HG03521 (cell line): Measurements from ENCODE around the gene TPGS2.

Source experiments
- ATAC-seq: cut with Tn5 transposase; IDR thresholded peaks from one replicate; pipeline ENCODE4 v1.9.1; 2021; ENCODE audit warnings: mild to moderate bottlenecking, moderate library complexity; ENCODE audit not compliant: unreplicated experiment

The TPGS2 gene

DNA sequence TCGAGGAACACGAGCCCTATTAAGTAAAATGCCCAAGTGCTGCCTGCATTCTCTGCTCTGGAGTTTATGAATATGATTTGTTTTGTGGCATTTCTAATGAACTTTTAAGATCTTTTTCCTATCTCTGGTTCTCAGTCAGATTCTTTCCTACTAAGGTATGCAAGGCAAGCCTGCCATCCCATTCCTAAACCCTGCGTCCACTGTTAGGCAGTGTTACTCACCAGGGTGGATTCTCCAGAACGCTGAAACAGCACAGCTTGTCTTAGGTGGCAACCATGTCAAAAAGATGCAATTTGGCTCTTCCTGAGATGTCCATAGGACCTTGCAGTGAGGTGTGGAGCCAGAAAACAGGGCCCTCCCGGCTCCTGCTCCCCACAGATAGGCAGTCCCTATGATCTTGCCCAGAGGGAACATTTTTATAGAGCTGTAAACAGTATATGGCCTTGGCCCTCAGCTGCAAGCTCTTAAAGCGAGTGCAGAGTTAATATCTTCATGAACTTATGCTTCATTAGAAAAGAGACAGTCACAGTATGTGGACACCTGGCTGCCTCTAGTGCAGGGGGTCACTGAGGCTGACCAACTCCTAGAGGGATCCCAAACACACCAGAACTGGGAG, 84.4 kb downstream of the TPGS2 start:
- no peak for ATAC-seq
